Measurements from ENCODE around the gene ANAPC16. TPM values are rescaled to one million over a fixed set of nuclear protein-coding genes. Genes with fewer than 3 reads are reported as not detected.

The ANAPC16 gene
- total RNA-seq, 3 donors from 2014 or later: 72.1 to 126 (median 83.5) TPM

DNA sequence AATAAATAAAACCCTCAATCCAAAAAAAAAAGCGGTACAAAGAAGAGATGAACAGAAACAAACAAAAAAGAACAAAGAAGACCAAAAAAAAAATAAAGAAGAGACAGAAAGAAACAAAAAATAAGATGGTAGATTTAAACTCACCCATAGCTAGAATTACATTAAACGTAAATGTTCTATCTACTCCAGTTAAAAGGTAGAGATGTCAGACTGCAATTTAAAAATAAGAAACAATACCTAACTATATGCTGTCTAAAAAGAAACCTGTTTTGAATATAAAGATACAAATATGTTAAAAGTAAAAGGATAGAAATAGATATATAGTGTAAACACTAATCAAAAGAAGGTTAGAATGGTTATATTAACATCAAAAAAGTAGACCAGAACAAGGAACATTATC lies 31.7 kb upstream of the ANAPC16 start:
- intact Hi-C loops (cut with DNase I, micrococcal nuclease): no loop called here
- H3K4me3 ChIP-seq: no peak overlapping the region
- no peaks in the 10 kb centered on the region for H3K4me1 ChIP-seq (ENCODE audit: low read depth)
- H3K36me3 ChIP-seq (ENCODE audit: low read depth): no peaks in the 10 kb centered on the region
- H3K9me3 ChIP-seq: peaks cover 10% of the 10 kb centered on the region
- no peak for TF ChIP-seq CTCF (IDR thresholded peaks at IDR 0.05)
- DNase-seq (no peak), ATAC-seq (no peak)

DNA sequence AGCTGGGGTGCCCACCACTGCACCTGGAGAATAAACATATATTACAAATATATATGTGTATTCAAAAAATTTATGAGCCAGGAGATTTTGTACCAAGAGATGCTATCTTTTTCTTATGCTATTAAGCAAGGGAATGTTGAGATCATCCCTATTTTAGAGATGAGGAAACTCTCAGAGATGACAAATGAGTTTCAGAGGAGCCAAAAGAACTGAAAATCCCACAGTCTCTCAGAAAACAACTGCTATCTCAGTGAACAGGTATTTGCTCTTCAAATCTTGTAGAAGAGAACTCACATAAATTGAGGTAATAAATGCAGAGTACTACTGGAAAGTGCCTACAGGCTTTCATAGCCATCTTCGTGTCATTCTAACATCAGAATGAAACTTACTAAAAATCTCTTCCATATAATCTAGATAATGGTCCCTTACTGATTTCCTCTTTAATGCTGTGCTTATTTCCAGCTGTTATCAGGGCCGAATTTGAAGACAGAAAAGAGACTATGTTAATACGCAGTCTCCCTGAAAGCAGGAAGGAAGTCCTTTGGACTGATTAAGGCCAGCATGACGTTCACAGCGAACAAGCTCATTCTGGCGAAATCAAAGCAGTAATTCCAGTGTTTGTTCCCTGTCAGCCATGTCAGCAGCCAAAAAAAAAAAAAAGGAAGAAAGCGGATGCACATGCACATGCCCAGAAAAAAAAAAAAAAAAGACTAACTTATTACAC lies 29.4 kb upstream of the ANAPC16 start:
- H3K9me3 ChIP-seq: peaks cover 10% of the 10 kb centered on the region
- no peak for TF ChIP-seq CTCF (IDR thresholded peaks at IDR 0.05)
- intact Hi-C loops (cut with DNase I, micrococcal nuclease): no loop called here
- H3K36me3 ChIP-seq (ENCODE audit: low read depth): no peaks in the 10 kb centered on the region
- ATAC-seq (peak; percentile 45), DNase-seq (peak in 1 of 3 donors; percentile 16)
- no peaks in the 10 kb centered on the region for H3K4me1 ChIP-seq (ENCODE audit: low read depth)
- no peak overlapping the region for H3K4me3 ChIP-seq

DNA sequence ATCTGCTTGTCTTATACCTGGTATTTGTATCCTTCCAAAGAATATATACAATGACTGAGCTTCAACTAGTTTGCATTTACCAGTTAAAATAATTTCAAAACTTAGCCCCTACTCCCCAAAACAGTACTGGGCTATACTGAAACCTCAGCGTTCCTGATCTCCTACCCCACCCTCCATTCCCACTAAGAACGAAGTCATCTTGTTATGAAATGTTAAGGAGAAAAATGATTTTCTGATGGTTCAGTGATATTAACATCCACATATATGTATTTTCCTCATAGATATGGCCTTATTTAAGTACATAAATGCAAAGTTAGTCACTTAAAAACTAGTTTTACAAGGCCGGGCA lies 28.9 kb upstream of the ANAPC16 start:
- no peak for TF ChIP-seq CTCF (IDR thresholded peaks at IDR 0.05)
- H3K9me3 ChIP-seq: peaks cover 10% of the 10 kb centered on the region
- ATAC-seq: no peak
- H3K36me3 ChIP-seq (ENCODE audit: low read depth): no peaks in the 10 kb centered on the region
- H3K4me3 ChIP-seq: no peak overlapping the region
- no peaks in the 10 kb centered on the region for H3K4me1 ChIP-seq (ENCODE audit: low read depth)
- intact Hi-C loops (cut with DNase I, micrococcal nuclease): no loop called here
- no peak for DNase-seq

DNA sequence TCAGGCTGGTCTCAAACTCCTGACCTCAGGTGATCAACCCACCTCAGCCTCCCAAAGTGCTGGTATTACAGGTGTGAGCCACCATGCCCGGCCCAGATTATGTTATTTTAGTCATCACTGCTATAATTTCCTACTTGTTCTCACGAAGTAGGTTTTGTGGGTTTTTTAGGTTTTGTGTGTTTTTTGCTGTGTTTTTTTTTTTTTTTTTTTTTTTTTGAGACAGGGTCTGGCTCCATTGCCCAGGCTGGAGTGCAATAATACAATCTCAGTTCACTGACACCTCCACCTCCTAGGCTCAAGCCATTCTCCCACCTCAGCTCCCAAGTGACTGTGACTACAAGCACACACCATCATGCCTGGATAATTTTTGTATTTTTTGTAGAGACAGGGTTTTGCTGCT lies 20.9 kb upstream of the ANAPC16 start:
- DNase-seq: no peak
- no peak overlapping the region for H3K4me3 ChIP-seq
- peaks cover 3% of the 10 kb centered on the region for H3K36me3 ChIP-seq (ENCODE audit: low read depth)
- TF ChIP-seq CTCF (IDR thresholded peaks at IDR 0.05): no peak
- intact Hi-C loops (cut with DNase I, micrococcal nuclease): no loop called here
- ATAC-seq: no peak
- no peaks in the 10 kb centered on the region for H3K4me1 ChIP-seq (ENCODE audit: low read depth)
- H3K9me3 ChIP-seq: no peaks in the 10 kb centered on the region

DNA sequence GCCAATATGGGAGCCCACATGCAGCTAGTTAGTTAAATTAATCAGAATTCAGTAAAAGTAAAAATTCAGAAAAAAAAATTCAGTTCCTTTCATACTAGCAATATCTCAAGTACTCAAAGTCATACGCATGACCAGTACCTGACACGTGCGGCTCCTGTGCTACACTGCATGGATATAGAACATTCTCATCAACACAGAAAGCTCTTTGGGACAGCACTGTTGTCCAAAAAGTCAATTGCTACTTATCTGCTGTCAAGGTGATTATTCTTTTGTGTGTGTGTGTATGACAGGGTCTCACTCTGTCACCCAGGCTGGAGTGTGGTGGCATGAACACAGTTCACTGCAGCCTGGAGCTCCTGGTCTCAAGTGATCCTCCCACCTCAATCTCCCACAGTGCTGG lies 14.9 kb upstream of the ANAPC16 start:
- Histone ChIP-seq H3K4me3 (no peak overlapping the region), H3K4me1 (ENCODE audit: low read depth) (no peaks in the 10 kb centered on the region), H3K9me3 (no peaks in the 10 kb centered on the region), H3K36me3 (ENCODE audit: low read depth) (peaks cover 3% of the 10 kb centered on the region)
- intact Hi-C loops (cut with DNase I, micrococcal nuclease): no loop called here
- DNase-seq (no peak), ATAC-seq (no peak)
- no peak for TF ChIP-seq CTCF (IDR thresholded peaks at IDR 0.05)

DNA sequence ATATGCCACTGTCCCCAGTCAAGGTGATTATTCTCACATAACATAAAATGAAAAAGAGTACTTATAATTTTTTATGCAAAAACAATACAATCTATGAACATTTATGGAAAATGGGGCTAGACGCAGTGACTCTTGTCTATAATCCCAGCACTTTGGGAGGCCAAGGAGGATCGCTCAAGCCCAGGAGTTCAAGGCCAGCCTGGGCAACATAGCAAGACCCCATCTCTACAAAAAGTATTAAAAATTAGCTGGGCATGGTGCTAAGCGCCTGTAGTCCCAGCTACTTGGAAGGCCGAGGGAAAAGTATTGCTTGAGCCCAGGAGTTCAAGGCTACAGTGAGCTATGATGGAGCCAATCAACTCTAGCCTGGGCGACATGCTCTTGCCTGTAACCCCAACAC lies 14.5 kb upstream of the ANAPC16 start:
- ATAC-seq (no peak), DNase-seq (no peak)
- Histone ChIP-seq H3K4me1 (ENCODE audit: low read depth) (no peaks in the 10 kb centered on the region), H3K36me3 (ENCODE audit: low read depth) (peaks cover 2% of the 10 kb centered on the region), H3K4me3 (no peak overlapping the region), H3K9me3 (no peaks in the 10 kb centered on the region)
- no peak for TF ChIP-seq CTCF (IDR thresholded peaks at IDR 0.05)
- intact Hi-C loops (cut with DNase I, micrococcal nuclease): no loop called here
